BLaER1 (cell line): ENCODE results near the gene TPRA1.
A peak's percentile ranks its signal among the peaks of the same experiment; 100 is the strongest.

Source experiments
- H3K27ac ChIP-seq: shearing (Covaris generic); formaldehyde crosslinking; 2 replicates; pipeline ENCODE4 v1.8.1; 2022
- H3K27me3 ChIP-seq: shearing (Covaris generic); formaldehyde crosslinking; 2 replicates; pipeline ENCODE4 v1.8.1; 2022
- H3K36me3 ChIP-seq: shearing (Covaris generic); formaldehyde crosslinking; 2 replicates; pipeline ENCODE4 v1.8.1; 2022
- H3K4me1 ChIP-seq: shearing (Covaris generic); formaldehyde crosslinking; 2 replicates; pipeline ENCODE4 v1.8.1; 2022
- H3K4me2 ChIP-seq: shearing (Covaris generic); formaldehyde crosslinking; 2 replicates; pipeline ENCODE4 v1.8.1; 2022
- H3K4me3 ChIP-seq: shearing (Covaris generic); formaldehyde crosslinking; 2 replicates; pipeline ENCODE4 v1.8.1; 2022
- H3K9ac ChIP-seq: shearing (Covaris generic); formaldehyde crosslinking; 2 replicates; pipeline ENCODE4 v1.8.1; 2022
- H3K9me3 ChIP-seq: shearing (Covaris generic); formaldehyde crosslinking; 2 replicates; pipeline ENCODE4 v1.8.1; 2022
- H4K20me1 ChIP-seq: shearing (Covaris generic); formaldehyde crosslinking; 2 replicates; pipeline ENCODE4 v1.8.1; 2022
- Cebpa-rat ChIP-seq: shearing (Covaris generic); IDR thresholded peaks from 2 replicates; pipeline ENCODE4 v1.8.1; 2022

The TPRA1 gene

DNA sequence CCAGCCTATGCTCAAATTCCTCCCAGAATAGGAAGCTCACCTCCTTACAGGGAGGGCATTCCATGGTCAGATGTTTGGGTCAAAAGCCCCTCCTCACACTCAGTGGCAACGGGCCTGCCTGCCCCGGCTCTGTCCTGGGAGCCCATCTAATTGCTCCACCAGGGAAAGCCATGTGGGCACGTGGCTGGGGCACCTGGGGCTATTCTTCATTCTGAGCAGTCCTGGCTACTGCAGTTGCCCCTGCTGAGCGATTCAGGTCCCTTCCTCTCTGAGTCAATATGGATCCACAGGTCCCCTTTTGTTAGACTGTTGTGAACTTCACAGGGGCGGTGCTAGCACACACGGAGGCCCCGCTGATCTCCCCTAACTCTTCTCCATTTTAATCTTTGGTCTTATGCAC, 39.4 kb downstream of the TPRA1 start:
- Histone ChIP-seq H3K27me3 (no peaks in the 10 kb centered on the region), H3K4me2 (no peak overlapping the region; the same call in 1 of the 2 replicates), H3K4me1 (peaks cover 47% of the 10 kb centered on the region), H3K4me3 (no peak overlapping the region), H3K9me3 (no peaks in the 10 kb centered on the region), H3K36me3 (no peaks in the 10 kb centered on the region), H3K27ac (no peak overlapping the region), H3K9ac (no peak overlapping the region), H4K20me1 (0 out of 2 replicates have a peak, but pooled peaks cover 4% of the 10 kb centered on the region)
- no peak for TF ChIP-seq Cebpa-rat

DNA sequence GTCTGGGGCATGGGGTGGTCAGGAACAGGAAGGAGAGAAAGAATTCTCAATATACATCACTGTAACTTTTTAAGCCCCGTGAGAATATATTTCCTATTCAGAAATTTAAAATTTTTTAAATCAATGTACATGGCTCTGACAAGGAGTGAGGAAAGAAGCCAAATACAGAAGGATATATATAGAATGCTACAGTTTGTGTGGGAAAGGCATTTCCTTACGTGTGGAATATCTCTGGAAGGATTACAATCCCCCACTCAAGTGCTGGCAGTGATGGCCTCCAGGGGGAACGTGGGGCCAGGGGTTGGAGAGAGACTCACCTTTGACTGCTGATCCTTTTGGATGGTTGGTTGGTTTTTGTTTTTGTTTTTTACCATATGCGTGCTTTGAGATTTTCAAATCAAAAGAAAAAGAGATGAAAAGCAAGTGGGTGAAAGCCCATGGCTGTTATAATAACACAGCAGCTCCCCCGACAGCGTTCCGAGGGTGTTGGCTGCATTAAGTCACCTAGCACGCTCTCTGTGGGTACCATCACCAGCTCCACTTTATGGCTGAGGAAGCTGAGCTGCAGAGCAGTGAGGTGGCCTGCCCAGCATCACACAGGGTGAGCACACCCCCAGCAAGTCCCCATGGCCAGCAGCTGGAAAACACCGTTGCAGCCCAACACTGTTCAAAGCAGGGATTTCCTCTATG, 39.9 kb downstream of the TPRA1 start:
- no peak overlapping the region; the same call in 1 of the 2 replicates for H3K4me2 ChIP-seq
- no peaks in the 10 kb centered on the region for H3K27me3 ChIP-seq
- 0 out of 2 replicates have a peak, but pooled peaks cover 4% of the 10 kb centered on the region for H4K20me1 ChIP-seq
- no peaks in the 10 kb centered on the region for H3K9me3 ChIP-seq
- H3K9ac ChIP-seq: no peak overlapping the region
- no peak overlapping the region for H3K27ac ChIP-seq
- no peak overlapping the region for H3K4me3 ChIP-seq
- H3K36me3 ChIP-seq: no peaks in the 10 kb centered on the region
- TF ChIP-seq Cebpa-rat: no peak
- peaks cover 53% of the 10 kb centered on the region for H3K4me1 ChIP-seq

DNA sequence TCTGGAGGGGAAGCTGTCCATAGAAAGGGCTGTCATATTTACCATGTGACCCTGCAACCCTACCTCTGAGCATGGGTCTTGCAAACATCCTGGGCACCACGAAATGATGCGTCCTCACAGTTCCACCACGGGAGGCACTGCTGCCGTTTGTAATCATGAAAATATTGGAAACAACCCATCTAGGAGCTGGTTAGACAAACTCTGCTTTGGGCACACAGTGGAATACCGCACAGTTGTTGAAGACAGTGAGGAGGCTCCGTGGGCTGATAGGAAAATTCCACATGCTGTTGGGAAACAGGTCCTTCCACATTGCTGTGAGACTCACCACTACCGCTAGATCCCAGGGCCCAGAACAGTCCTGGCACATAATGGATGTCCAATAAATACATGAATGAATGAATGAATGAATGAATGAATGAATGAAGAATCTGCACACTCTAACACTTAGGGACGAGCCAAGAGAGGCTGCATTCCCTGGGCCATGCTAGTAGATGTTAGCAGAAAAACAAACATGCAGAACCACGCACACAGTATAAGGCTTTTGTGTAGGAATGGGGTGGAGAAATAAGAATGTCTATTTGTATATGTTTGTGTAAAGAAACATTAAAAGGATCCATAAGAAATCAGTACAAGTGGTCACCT, 40.6 kb downstream of the TPRA1 start:
- no peaks in the 10 kb centered on the region for H3K36me3 ChIP-seq
- no peak overlapping the region for H3K4me3 ChIP-seq
- no peak overlapping the region for H3K9ac ChIP-seq
- no peak overlapping the region for H3K4me2 ChIP-seq
- H3K9me3 ChIP-seq: no peaks in the 10 kb centered on the region
- peaks cover 60% of the 10 kb centered on the region for H3K4me1 ChIP-seq
- TF ChIP-seq Cebpa-rat: no peak
- H3K27ac ChIP-seq: no peak overlapping the region
- 0 out of 2 replicates have a peak, but pooled peaks cover 4% of the 10 kb centered on the region for H4K20me1 ChIP-seq
- no peaks in the 10 kb centered on the region for H3K27me3 ChIP-seq

DNA sequence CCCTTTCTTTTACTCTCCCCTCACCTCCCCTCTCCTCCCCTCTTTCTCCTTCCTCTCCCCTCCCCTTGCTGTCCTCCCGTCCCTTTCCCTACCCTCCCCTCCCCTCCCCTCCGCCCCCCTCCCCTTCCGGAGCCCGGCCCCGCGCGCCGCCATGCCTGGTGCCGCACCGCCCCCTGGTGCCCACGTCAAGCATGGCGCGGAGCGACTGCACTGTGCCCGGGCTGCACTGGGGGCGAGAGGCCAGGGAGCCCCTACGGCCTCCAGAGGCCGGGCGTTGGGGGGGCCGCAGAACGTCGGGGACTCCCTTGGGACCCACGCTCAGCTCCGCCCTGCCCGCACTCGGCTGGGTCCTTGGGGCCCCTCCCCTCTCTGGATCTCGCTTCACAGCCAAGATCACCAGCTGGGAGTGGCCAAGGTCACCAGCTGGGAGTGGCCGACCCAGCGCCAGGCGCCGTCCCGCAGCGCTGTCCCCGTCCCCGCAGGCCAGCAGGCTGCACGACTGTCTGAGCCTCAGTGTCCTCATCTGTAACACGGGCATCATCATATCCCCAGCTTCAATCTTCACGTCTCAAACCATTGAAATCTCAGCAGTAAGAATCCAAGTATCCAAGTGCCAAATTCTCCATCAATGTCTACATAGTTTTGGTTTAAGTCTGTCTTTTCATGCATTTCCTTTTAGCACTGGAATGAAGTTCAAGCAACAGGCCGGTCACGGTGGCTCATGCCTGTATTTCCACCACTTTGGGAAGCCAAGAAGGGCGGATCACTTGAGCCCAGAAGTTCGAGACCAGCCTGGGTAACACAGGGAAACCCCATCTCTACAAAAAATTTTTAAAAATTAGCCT, 42.5 kb downstream of the TPRA1 start:
- no peaks in the 10 kb centered on the region for H3K27me3 ChIP-seq
- H3K4me2 ChIP-seq: peak overlapping the region; percentile 85
- 0 out of 2 replicates have a peak, but pooled peaks cover 4% of the 10 kb centered on the region for H4K20me1 ChIP-seq
- H3K4me1 ChIP-seq: peaks cover 62% of the 10 kb centered on the region
- peak overlapping the region; percentile 36; the same call in 1 of the 2 replicates for H3K9ac ChIP-seq
- no peaks in the 10 kb centered on the region for H3K9me3 ChIP-seq
- H3K27ac ChIP-seq: no peak overlapping the region
- H3K4me3 ChIP-seq: peak overlapping the region; percentile 59
- no peaks in the 10 kb centered on the region for H3K36me3 ChIP-seq
- no peak for TF ChIP-seq Cebpa-rat

DNA sequence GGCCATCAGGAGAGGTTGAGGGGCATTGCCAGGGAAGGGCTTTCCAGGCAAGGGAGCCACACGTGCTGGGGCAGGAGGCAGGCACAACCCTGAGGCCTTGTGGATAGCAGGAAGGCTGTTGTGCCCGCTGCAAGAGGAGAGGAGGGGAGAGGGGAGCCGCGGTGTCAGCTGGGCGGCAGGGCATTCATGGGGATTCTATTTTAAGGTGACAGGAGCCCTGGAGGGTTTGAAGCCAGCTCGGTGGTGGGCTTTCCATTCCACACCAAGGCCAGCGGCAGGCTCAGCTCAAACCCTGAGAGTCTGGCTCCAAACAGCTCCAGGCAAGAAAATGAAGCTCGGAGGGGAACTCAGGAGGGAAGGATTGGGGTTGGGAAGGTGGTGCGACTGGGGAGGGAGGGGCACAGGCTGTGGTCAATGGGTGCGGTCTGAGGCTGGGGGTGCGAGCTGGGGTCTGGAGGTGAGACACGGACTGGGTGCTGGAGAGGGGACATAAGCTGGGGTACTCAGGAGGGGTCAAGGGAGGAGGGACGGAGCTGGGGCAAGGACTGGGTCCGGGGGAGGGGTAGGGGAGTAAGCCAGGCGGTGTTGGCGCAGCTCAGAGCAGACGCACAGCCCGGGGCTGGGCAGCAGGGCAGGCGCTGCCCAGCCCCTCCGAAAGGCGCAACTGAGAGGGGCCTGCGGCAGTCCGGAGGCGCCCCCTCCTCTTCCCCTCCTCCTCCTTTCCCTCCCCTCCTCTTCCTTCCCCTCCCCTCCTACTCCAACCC, 43.4 kb downstream of the TPRA1 start:
- H3K4me2 ChIP-seq: peak overlapping the region; percentile 85
- H3K27me3 ChIP-seq: no peaks in the 10 kb centered on the region
- H3K9ac ChIP-seq: peak overlapping the region; percentile 48; the same call in 1 of the 2 replicates
- H3K27ac ChIP-seq: peak overlapping the region; percentile 51
- peaks cover 56% of the 10 kb centered on the region for H3K4me1 ChIP-seq
- H3K4me3 ChIP-seq: peak overlapping the region; percentile 51
- H3K9me3 ChIP-seq: no peaks in the 10 kb centered on the region
- 0 out of 2 replicates have a peak, but pooled peaks cover 4% of the 10 kb centered on the region for H4K20me1 ChIP-seq
- H3K36me3 ChIP-seq: no peaks in the 10 kb centered on the region
- no peak for TF ChIP-seq Cebpa-rat

DNA sequence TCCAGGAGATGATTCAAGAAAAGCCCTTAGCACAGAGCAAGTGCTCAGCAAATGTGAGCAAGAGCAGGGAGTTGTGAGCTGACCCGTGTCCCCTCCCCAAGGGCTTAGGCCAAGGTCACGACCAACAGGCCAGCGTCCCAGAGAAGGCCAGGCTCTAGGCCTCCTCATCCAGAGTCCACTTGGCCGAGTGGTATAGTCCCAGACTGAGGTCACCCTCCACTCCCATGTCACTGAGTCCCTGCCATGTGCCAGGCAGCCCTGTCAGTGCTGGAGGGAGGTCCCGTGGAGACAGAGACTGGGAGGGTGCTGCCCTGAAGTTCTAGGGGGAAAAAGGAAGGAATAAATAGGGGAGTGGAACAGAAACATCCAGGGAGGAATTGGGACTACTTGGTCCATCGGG, 44.0 kb downstream of the TPRA1 start:
- Histone ChIP-seq H3K27ac (peak overlapping the region; percentile 51), H3K4me1 (peaks cover 51% of the 10 kb centered on the region), H3K9me3 (no peaks in the 10 kb centered on the region), H3K9ac (peak overlapping the region; percentile 48; the same call in 1 of the 2 replicates), H3K4me3 (no peak overlapping the region), H3K27me3 (no peaks in the 10 kb centered on the region), H4K20me1 (0 out of 2 replicates have a peak, but pooled peaks cover 4% of the 10 kb centered on the region), H3K36me3 (no peaks in the 10 kb centered on the region), H3K4me2 (peak overlapping the region; percentile 85)
- no peak for TF ChIP-seq Cebpa-rat

DNA sequence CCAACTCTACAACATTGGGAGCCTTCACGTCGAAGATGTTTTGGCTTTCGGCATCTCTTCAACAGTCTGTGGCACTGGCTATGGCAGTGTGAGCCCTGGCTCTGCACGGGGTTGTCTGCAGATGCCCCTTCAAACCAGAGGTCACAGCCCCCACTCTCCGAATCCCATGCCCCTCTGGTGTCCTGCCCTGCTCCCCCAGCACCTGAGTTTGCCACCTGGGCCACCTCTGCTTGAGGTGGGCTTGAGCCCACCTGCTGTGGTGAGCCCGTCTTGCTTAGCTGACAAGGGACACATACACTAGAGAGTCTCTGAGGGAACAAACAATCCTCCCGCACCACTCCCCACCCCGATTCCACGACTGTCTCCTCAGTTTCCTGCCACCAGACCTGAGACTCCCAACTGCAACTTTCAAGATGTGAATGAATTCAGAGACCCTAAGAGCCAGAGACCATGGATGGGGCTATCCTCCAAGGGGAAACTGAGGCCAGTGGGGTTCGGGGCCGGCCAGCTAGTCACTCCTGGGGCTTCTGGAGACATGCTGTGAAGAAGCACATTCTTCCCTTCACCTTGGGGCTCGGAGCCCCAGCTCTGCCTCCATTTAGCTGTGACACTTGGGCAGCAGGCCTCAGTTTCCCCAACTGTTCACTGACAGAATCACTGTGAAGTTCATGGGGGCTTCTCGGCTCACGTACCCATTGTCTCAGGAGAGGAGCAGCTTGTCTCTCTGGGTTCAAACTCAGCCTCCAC, 44.6 kb downstream of the TPRA1 start:
- peak overlapping the region; percentile 85 for H3K4me2 ChIP-seq
- H3K4me3 ChIP-seq: no peak overlapping the region
- H3K36me3 ChIP-seq: no peaks in the 10 kb centered on the region
- H3K9ac ChIP-seq: no peak overlapping the region
- H3K27ac ChIP-seq: no peak overlapping the region
- 0 out of 2 replicates have a peak, but pooled peaks cover 1% of the 10 kb centered on the region for H4K20me1 ChIP-seq
- no peaks in the 10 kb centered on the region for H3K27me3 ChIP-seq
- no peak for TF ChIP-seq Cebpa-rat
- no peaks in the 10 kb centered on the region for H3K9me3 ChIP-seq
- H3K4me1 ChIP-seq: peaks cover 48% of the 10 kb centered on the region

DNA sequence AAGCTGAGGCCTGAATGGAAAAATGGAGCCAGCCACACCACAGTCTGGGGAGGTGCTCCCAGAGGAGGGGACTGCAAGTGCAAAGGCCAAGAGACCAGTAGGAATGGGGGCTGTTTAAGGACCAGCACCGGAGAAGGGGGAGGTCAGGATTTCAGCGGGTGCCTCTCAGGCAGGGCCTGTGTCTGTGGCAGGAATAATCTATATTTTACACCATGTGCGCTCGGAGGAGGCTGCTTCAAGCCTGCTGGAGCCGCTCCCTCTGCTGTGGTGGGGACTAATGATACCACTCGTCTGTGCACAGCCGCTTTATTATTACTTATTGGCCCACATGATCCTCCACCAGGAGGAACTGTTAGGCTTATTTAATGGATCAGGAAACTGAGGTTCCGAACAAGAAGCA, 45.3 kb downstream of the TPRA1 start:
- Histone ChIP-seq H3K27ac (no peak overlapping the region), H3K9me3 (no peaks in the 10 kb centered on the region), H3K9ac (no peak overlapping the region), H3K4me3 (no peak overlapping the region), H4K20me1 (no peaks in the 10 kb centered on the region), H3K36me3 (no peaks in the 10 kb centered on the region), H3K4me1 (peaks cover 44% of the 10 kb centered on the region), H3K27me3 (no peaks in the 10 kb centered on the region), H3K4me2 (peak overlapping the region; percentile 47)
- TF ChIP-seq Cebpa-rat: no peak
